Hippocampal formation (tissue), 2 donors: Measurements from ENCODE around the gene SETD2.

Experiments used
- DNase-seq, 2 donors: peaks; one replicate each; lab custom pipeline; 2025; lab: John Stamatoyannopoulos, UW

The SETD2 gene

DNA sequence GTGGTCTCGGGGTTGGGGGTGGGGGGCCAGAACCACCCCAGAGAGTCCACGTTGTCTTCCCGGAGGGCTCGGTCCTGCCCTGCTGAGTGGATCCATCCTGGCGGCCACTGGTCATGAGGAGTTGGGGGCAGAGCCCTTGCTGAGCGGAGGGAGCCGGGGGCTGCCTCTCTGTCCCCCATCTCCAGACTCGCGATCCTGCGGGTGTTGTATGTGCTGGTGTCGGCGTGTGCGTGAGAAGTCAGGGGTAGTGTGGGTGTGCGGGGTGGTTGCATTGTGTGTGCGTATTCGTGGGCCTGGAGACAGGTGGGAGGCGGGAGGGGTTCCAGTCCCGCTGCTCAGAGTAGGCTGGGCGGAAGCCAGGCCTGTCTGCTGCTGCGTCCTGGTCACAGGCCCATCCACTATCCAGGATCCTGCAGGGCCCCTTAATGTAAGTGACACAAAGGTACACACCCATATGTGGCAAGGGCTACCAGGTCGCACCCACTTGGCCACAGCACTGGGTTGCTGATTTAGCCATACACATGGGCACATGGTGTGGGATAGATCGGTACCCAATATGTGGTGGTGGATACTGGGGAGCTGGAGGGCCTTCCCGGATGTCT lies 153.7 kb downstream of the SETD2 start:
- no peak for DNase-seq

DNA sequence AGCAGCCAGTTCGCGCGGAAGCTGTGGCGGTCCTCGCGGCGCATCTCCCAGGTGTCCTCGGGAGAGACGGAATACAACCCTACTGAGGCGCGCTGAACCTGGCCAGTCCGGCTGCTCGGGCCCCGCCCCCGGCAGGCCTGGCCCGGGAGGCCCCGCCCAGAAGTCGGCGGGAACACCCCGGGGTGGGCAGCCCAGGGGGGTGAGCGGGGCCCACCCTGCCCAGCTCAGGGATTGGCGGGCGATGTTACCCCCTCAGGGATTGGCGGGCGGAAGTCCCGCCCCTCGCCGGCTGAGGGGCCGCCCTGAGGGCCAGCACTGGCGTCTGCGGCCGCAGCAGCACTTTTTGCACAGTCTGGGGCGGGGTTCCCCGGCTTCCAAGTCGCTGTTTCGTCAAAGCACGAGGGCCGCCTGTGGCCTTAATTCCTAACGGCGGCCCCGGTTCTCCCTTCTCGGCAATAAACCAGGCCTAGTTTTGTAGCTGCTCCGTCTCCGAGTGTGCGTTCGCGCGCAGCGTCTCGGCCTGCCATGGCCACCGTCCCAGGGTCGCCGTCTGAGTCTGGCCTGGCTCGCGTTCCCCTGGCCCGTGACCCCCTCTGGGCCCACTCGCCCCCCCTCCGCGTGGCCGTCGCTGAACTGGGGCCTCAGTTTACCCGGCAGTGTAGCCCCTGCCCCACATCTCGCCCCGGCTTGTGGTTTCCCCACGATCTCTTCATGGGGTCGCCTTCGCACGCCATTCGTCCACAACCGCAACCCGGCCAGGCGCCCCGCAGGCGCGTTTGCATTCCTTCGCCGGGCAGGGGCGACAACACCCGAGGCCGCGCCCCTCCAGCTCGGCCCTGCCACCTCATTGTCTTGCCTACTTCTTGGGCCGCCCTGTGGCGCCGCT lies 154.4 kb downstream of the SETD2 start:
- peak; percentile 84 to 92 for DNase-seq

DNA sequence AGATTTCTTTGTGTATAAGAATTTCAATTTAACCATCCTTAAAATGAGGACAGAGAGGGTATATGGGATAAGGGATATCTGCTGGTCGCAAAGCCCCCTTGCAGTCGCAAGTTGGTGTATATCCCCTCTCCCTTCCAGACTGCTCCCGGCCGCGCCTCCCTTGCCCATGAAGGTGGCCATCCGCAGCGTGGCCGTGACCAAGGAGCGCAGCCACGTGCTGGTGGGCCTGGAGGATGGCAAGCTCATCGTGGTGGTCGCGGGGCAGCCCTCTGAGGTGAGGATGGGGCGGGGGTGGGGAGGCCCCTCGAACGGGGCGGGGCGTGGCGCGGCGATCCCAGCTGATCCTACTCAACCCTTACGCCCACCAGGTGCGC lies 155.1 kb downstream of the SETD2 start:
- no peak for DNase-seq

DNA sequence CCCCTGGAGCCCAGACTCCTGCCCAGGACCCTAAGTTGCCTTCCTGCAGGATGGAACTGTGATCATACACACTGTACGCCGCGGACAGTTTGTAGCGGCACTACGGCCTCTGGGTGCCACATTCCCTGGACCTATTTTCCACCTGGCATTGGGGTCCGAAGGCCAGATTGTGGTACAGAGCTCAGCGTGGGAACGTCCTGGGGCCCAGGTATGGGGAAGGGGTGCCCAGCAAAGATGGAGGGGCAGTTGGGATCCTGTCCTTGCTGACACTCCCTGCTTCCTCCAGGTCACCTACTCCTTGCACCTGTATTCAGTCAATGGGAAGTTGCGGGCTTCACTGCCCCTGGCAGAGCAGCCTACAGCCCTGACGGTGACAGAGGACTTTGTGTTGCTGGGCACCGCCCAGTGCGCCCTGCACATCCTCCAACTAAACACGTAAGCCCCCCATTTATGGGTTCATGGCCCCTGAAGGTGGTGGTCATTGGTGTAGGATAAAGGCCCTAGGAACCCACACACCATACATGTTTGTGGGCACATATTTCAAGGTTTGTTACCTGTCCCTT lies 155.6 kb downstream of the SETD2 start:
- no peak for DNase-seq

DNA sequence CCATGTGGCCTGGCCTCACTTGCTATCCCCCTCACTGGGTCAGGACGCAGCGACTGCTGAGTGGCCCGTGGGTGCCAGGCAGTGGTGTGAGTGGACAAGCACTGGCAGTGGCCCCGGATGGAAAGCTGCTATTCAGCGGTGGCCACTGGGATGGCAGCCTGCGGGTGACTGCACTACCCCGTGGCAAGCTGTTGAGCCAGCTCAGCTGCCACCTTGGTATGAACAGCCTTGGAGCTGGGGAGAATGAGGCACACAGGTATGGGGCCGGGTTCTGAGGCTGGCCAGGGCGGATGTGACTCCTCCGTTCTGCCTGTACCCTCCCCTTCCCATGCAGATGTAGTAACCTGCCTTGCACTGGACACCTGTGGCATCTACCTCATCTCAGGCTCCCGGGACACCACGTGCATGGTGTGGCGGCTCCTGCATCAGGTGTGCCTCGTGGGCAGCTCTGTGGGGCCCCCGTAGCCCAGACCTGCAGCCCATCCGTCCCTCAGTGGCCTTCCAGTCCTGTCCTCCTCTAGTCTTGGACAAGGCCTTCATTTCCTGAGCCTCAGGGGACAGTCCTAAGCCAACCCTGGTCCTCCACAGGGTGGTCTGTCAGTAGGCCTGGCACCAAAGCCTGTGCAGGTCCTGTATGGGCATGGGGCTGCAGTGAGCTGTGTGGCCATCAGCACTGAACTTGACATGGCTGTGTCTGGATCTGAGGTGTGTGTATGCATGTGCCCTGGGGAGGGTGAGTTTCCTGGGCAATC lies 156.3 kb downstream of the SETD2 start:
- DNase-seq: no peak

DNA sequence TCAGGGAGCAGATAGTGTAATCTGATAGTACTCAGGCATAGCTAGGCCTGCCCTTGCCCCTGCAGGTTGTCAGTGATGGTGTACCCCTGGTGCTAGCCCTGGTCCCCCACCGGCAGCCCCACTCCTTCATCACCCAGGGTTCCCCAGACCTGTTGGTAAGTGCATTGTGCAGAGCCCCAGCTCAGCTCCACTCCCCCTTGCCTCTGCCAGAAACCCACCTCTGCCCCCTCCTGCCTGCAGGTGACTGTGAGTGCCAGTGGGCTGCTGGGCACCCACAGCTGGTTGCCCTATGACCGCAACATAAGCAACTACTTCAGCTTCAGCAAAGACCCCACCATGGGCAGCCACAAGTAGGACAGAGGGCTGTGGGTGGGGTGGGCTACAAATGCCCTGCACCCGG lies 156.9 kb downstream of the SETD2 start:
- DNase-seq: no peak

DNA sequence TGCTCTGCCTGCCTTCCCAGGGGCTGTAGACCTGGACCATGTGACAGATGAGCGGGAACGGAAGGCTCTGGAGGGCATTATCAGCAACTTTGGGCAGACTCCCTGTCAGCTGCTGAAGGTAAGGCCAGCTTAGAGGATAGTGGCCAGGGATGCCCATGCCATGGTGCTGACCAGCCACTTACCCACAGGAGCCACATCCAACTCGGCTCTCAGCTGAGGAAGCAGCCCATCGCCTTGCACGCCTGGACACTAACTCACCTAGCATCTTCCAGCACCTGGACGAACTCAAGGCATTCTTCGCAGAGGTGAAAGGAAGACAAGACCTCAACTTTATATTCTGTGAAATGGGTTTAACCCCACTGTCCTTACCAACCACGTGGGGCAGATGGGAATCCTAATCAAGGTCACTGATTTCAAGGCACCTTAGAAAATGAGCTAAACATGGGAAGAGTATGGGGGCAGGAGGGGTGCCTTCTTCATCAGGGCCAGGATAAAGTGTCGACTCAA lies 157.7 kb downstream of the SETD2 start:
- no peak for DNase-seq

DNA sequence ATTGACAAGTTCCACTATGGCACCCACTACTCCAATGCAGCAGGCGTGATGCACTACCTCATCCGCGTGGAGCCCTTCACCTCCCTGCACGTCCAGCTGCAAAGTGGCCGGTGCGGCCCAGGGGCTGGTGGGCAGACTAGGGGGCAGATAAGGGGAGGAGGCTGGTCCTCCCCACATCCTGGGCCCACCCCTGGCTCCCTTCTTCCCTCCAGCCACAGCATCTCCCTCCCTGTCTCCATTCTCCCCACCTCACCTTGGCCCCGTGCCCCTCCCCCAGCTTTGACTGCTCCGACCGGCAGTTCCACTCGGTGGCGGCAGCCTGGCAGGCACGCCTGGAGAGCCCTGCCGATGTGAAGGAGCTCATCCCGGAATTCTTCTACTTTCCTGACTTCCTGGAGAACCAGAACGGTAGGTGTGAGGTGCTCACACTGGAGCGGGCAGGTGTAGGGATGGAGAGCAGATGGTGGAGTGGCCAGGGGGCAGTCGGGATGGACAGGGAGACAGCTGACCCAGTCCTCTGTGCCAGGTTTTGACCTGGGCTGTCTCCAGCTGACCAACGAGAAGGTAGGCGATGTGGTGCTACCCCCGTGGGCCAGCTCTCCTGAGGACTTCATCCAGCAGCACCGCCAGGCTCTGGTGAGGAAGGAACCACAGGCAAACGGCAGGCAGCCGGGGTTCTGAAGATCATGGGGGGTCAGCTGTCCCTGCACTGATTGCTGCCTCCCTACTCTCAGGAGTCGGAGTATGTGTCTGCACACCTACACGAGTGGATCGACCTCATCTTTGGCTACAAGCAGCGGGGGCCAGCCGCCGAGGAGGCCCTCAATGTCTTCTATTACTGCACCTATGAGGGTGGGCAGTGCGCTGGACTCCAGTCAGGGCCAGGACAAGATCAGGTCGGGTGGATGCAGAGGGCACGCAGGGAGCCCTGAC lies 158.4 kb downstream of the SETD2 start:
- no peak for DNase-seq

DNA sequence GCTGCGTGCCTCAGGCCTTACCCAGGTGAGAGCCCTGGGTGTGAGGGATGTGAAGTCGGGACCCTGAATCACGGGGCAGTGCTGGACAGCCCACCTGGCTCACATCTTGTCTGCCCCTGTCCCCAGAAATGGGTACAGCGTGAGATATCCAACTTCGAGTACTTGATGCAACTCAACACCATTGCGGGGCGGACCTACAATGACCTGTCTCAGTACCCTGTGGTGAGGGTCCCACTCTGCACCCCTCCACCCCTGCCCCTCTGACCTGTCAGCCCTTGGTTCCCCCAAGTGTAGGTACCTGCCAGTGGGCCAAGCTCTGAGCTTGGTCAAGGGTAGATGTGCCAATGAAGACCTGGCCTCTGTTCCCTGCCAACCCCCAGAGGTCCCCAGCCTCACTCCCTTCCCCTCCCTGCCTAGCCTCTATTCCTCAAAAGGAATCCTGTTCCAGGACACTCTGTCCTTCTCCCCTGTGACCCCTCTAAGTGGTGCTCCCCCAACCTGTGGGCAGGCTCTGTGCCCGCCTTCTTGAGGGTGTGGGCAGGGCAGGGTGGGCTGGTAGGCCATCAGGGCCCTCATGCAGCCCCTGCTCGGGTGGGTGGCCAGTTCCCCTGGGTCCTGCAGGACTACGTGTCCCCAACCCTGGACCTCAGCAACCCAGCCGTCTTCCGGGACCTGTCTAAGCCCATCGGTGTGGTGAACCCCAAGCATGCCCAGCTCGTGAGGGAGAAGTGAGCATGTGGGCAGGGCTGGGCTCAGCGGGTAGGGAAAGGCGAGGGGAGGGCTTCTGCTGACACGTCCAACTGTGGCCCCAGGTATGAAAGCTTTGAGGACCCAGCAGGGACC lies 159.3 kb downstream of the SETD2 start:
- no peak for DNase-seq

DNA sequence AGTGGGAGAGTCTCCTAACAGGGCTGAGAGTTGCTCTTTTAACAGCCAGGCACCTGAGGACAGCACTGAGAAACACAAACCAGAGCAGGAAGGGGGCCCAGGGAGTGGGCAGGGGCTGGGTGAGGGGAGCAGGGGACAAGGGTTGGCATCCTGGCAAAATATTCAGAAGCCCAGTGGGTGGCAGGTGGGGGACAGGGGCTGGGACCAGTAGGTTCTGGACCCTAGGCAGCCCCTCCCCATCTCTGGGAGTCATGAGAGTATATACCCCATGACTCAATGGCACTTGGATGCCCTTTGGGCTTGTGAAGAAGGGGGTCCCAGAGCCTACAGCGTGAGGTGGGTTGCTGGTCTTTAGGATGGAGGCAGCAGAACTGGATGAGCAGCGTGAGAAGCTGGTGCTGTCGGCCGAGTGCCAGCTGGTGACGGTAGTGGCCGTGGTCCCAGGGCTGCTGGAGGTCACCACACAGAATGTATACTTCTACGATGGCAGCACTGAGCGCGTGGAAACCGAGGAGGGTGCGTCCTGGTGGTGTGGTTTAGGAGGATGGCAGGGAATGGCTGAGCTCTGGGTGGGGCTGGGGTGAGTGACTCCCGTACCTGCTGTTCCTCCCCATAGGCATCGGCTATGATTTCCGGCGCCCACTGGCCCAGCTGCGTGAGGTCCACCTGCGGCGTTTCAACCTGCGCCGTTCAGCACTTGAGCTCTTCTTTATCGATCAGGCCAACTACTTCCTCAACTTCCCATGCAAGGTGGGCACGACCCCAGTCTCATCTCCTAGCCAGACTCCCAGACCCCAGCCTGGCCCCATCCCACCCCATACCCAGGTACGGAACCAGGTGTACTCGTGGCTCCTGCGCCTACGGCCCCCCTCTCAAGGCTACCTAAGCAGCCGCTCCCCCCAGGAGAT lies 160.2 kb downstream of the SETD2 start:
- DNase-seq: no peak

DNA sequence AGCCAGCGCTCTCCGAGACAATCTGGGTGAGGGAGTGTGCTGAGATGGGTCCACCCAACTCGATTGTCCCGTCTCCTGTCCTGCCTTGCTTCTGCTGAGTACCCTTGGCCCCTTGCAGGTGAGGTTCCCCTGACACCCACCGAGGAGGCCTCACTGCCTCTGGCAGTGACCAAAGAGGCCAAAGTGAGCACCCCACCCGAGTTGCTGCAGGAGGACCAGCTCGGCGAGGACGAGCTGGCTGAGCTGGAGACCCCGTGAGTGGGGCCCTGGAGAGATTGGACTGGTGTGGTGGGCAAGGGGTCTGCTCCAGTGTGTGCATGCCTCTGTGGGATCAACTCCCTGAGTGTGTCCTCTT lies 160.9 kb downstream of the SETD2 start:
- DNase-seq: no peak

DNA sequence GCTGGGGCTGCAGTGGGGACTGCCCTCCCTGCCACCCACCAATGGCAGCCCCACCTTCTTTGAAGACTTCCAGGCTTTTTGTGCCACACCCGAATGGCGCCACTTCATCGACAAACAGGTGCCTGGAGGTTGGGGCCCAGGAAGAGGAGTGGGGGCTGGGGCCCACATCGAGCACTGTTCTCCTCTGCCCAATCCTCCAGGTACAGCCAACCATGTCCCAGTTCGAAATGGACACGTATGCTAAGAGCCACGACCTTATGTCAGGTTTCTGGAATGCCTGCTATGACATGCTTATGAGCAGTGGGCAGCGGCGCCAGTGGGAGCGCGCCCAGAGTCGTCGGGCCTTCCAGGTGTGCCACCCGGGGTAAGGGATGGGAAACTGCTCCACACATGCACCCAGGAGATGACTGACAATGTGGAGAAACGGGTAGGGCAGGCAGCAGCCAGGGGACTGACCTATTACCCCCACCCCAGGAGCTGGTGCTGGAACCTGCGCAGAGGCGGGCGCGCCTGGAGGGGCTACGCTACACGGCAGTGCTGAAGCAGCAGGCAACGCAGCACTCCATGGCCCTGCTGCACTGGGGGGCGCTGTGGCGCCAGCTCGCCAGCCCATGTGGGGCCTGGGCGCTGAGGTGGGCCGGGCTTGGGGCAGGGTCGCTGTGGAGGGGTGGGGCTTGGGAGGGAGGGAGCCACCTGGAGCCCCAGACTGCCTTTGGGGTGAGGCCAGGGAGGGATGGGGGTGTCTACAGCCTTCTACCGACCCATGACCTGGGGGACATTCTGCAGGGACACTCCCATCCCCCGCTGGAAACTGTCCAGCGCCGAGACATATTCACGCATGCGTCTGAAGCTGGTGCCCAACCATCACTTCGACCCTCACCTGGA lies 161.5 kb downstream of the SETD2 start:
- no peak for DNase-seq

DNA sequence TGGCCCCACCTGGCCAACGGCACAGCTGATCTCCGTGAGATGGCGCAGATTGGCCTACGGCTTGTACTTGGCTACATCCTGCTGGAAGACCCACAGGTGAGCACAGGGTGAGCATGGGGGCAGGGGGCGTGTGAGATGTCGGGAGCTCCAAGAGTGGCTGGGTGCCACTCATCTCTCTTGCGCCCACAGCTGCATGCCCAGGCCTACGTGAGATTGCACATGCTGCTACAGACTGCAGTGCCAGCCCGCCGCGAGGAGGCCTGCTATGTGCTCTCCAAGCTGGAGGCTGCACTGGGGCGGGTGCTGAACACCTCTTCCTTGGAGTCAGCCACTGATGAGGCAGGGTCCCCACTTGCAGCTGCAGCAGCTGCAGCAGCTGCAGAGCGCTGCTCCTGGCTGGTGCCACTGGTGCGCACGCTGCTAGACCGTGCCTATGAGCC lies 162.2 kb downstream of the SETD2 start:
- no peak for DNase-seq

DNA sequence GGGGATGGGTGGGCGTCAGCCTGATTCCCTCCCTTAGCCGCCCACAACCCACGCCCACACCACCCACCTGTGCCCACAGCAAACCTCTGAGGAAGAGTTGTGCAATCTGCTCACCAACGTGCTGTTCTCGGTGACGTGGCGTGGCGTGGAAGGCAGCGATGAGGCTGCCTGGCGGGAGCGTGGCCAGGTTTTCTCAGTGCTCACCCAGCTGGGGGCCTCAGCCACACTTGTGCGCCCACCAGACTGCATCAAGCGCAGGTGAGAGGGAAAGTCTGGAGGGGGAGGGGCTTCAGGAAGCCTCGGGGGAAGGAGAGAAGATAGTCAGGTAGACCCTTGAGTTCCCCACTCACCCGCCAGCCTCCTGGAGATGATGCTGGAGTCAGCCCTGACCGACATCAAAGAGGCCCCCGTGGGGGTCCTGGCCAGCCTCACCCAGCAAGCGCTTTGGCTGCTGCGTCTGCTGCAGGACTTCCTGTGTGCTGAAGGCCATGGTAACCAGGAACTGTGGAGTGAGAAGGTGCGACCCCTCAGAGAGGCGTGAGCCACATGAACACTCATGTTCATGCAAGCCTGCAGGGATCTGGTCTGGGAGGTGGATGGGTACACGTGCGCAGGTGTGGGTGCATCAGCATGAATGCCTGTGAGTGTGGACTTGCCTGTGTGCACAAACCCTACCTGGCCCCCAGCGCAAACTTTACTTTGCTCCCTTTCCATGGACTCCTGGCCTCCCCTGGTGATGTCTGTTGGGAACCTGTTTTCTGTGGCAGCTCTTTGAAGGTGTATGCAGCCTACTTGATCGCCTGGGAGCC lies 162.8 kb downstream of the SETD2 start:
- DNase-seq: no peak

DNA sequence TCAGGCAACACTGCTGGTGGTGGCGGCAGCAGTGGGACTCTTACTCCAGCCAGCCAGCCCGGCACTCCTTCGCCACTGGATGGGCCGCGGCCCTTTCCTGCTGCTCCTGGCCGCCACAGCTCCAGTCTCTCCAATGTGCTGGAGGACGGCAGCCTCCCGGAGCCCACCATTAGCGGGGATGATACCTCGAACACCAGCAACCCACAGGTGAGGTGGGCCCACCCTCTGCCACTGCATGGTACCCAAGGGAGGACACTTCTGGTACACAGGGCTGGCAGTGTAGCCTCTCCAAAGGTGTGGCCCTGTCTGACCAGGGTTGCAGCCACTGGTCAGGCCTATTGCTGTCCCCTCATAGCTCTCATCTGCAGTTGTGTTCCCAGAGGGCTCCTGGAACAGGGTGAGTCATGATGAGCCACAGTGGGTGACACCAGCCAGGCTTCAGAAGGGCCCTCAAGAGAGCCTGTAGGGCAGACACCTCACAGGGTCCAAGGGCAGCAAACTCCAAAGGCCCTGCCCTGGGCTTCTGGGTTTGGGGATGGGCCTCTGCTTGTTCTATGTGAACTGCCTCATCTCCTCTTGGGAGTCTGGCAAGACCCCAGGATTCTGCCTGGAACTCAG lies 163.6 kb downstream of the SETD2 start:
- no peak for DNase-seq

DNA sequence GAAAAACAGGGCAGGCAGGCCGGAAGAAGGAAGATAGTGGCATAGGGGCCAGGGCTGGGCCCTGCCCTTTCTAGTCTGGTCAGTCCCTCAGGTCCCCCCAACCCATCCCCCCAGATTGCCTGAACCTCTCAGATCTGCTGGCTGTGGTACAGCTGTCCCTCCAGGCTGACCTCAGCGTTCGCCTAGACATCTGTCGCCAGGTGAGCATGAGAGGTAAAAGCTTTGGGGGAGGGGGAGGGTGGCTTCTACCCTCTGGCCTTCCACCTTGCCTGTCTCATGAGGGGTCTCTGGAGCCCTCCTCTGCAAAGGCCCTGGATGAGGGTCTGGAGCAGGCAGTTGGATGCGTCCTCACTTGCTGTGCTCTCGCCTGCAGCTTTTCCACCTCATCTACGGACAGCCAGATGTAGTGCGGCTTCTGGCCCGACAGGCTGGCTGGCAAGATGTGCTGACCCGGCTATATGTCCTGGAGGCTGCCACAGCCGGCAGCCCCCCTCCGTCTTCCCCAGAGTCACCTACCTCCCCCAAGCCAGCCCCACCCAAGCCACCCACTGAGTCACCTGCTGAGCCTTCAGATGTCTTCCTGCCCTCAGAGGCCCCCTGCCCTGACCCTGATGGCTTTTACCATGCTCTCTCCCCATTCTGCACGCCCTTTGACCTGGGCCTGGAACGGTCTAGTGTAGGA lies 164.3 kb downstream of the SETD2 start:
- no peak for DNase-seq
